ENCODE results near the gene IFI27L2. TPM values are rescaled to one million over a fixed set of nuclear protein-coding genes. Genes with fewer than 3 reads are reported as not detected.

Gene IFI27L2
- polyA plus RNA-seq, 1 of the 3 experiments (the other 2 are of a cell fraction) = 200 TPM

- TF ChIP-seq RFX5 (IDR thresholded peaks at IDR 0.05; ENCODE audit: low read length) = no peak
- no peak for TF ChIP-seq EZH2phosphoT487 (IDR thresholded peaks at IDR 0.05; ENCODE audit: borderline replicate concordance, low read depth)
Observed at GRCh38 chr14:94138251-94138650, 8.8 kb upstream of the IFI27L2 start (continued).

GRCh38 chr14:94136575-94137331 is 7.3 kb upstream of the IFI27L2 start:
- DNase-seq = peak; percentile 81
- Histone ChIP-seq H3K36me3 (replicated peaks in 1 of 2; ENCODE audit: control insufficient read depth in 1 of 2, insufficient read depth in 2 of 2, low read length in 1 of 2) (no peaks in the 10 kb centered on the region), H3K79me2 (ENCODE audit: insufficient read depth) (no peaks in the 10 kb centered on the region), H3K9me2 (no peaks in the 10 kb centered on the region), H3K4me3 (ENCODE audit: low read depth in 2 of 2, low read length in 1 of 2) (no peak overlapping the region), H3F3A (replicated peaks; ENCODE audit: insufficient read depth) (no peaks in the 10 kb centered on the region), H3K27ac (ENCODE audit: low read depth in 2 of 2, low read length in 1 of 2) (no peak overlapping the region), H3K4me2 (peak overlapping the region; percentile 39; the same call in 1 of the 2 replicates), H3K4me1 (ENCODE audit: control insufficient read depth in 1 of 2, insufficient read depth in 2 of 2, low read depth in 1 of 2, low read length in 1 of 2) (peaks cover 0 to 3% of the 10 kb centered on the region in 2 experiments; a peak in 2 of 4 replicates), H3K9ac (no peak overlapping the region), H4K20me1 (ENCODE audit: insufficient read depth) (no peaks in the 10 kb centered on the region), H3K27me3 (ENCODE audit: insufficient read depth) (no peaks in the 10 kb centered on the region), H3K9me3 (no peaks in the 10 kb centered on the region), H2AFZ (ENCODE audit: low read depth) (peak overlapping the region; percentile 71; the same call in 1 of the 2 replicates)
- 30% methylated on average over 17 of the region's 18 CpGs for WGBS (ENCODE audit: low lambda C conversion rate)
- TF ChIP-seq CTCF (IDR thresholded peaks at IDR 0.05) = peak; percentile 92
- no peak for TF ChIP-seq GATA2 (CRISPR knock-in tag; IDR thresholded peaks at IDR 0.05)
- no peak for TF ChIP-seq USF2 (IDR thresholded peaks at IDR 0.05; ENCODE audit: borderline replicate concordance, low read depth, low read length)
- peak; percentile 52; the same call in 1 of the 2 replicates for TF ChIP-seq NFIC (IDR thresholded peaks at IDR 0.05; ENCODE audit: borderline replicate concordance)
- no peak; the same call in 1 of the 2 replicates for TF ChIP-seq TCF12 (IDR thresholded peaks at IDR 0.05)
- TF ChIP-seq RAD21 (IDR thresholded peaks at IDR 0.05; ENCODE audit: low read length) = peak; percentile 98
- 0 out of 2 replicates have a peak, but pooled peaks have one; percentile 7 for TF ChIP-seq NRF1 (IDR thresholded peaks at IDR 0.05; ENCODE audit: low read depth, low read length)
- TF ChIP-seq MXI1 (IDR thresholded peaks at IDR 0.05; ENCODE audit: low read depth, low read length) = peak; percentile 28; the same call in 1 of the 2 replicates
- 0 out of 2 replicates have a peak, but pooled peaks have one; percentile 14 for TF ChIP-seq REST (IDR thresholded peaks at IDR 0.05; ENCODE audit: low read depth, low read length)
- peak; percentile 89 for TF ChIP-seq SMC3 (IDR thresholded peaks at IDR 0.05; ENCODE audit: low read depth, low read length)
- peak; percentile 57 for TF ChIP-seq CHD2 (IDR thresholded peaks at IDR 0.05; ENCODE audit: low read length, partially characterized antibody)
- TF ChIP-seq RCOR1 (IDR thresholded peaks at IDR 0.05; ENCODE audit: low read length) = peak; percentile 59; the same call in 1 of the 2 replicates
- POLR2A ChIA-PET = no interaction called here
- CTCF ChIA-PET = interaction anchor here (0.6 to 5.2 kb wide), 75 partner anchors 9 to 1404 kb away, joined by 3 to 132 read pairs (median 5); partner anchors contain the start of genes CCDC197, DDX24, IFI27 and IFI27L1
